ENCODE measurements around the gene ZNF184.

ZNF184 gene

DNA sequence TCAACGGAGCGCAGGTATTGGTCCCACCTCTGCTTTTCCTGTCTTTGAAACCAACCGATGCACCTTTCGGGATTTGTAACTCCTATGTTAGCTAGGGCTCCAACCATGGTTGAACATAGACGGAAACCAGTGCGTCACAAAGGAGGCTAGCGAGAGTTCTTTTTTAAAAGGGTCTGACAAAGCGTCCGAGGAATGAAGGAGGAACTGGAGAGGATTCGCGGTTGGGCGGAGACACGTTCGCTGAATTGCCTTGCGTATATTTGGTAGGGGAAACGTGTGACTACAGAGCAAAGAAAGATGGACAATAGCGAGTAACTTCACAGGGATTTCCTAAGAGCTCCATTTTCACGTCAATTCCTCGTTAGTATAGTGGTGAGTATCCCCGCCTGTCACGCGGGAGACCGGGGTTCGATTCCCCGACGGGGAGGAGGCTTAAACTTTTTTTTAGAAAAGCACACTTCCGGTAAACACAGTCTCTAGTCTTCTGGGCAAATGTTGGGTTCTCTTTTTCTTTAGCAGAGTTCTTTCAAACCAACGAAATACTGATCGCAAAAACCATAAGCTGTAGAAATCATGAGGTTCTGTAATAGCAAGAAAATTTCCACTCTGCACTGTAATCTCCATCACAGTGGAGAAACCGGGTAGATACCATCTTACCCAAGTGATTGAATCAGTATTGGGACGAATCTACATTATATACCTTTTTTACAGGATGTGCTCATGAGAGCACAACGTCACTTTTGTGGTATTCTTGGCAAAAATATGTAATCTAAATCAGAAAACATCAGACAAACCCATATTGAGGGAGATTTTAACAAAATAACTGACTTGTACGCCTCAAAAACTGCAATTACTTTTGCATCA, 6.6 kb upstream of the ZNF184 start:
- DNase-seq (ENCODE audit: low read depth in 2 of 2), result peak; percentile 67 to 75

DNA sequence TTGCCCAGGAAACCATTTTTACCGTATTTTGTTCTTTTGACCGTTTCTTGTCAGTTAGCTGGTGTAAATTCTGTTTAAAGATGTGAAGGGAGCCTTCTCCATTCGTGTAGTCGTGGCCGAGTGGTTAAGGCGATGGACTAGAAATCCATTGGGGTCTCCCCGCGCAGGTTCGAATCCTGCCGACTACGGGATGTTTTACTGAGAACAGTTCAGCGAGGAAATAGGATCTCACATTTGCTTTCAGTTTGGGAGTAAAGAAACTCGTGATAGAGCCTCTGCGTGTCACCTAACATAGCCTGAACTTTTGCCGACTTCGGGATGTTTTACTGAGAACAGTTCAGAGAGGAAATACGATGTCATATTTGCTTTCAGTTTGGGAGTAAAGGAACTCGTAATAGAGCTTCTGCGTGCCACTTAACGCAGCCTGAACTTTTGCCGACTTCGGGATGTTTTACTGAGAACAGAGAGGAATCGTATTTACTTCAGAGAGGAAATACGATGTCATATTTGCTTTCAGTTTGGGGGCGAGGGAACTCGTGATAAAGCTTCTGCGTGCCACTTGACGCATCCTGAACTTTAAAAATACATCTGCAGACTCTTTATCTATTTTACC, 5.9 kb upstream of the ZNF184 start:
- DNase-seq (ENCODE audit: low read depth in 2 of 2), result peak; percentile 71 to 75

DNA sequence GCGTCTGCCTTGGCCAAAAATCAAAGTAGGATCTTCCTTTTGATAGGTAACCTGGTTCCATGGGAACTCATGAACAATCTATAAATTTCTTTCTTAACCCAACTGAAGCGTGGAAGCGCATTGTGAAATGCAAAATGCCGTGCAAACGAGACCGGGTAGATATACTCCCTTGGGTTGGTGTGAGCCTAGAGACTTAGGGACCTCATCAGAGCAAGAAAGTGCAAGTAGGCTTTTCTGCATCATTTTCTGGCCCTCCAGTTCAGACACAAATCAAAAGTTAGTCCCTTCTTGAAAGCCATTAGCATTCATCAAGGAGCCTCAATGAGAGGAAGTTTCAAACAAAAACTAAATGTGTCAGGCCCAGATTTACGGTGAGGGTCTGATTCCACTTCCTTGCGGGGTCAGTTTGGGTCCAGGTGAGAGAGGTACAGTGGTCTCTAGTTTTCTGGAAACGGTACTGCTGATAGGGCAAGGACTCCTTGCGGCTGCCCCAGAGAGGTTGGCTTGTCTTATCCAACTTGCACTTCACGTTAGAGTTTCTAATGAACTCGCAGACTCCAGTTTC, 5.3 kb upstream of the ZNF184 start:
- DNase-seq (ENCODE audit: low read depth in 2 of 2), result no peak

DNA sequence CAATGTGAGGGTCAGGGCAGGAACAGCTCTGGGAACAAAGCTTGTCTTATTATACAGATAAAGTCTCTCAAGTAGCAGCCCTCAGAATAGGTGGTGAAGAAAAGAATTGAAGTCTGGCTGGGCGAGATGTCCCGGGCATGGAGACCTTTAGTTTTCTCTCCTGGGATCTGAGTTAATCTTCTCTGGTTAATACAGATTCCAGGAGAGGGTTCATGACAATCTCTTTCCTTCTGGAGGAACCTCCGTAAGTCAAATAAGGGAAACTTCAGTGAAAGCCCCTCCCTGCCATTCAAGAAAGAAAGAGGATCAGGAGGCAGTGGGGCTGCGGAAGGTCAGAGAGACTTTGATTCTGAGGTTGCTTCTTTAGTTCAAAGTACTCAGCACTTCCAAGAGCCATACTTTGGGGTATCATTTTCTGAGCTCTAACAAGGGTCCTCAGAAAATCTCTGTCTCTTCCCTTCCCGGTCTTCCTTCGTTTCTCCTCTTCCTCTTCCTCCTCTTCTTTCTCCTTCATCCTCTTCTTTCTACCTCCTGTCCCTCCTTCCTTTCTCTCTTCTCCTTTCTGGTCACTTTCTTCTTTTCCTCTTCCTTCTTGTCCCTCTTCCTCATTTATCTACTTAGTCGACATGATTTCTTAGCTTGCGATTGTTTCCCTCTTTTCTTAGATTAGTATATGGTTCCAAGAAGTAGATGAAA, 4.6 kb upstream of the ZNF184 start:
- DNase-seq (ENCODE audit: low read depth in 2 of 2), result no peak

DNA sequence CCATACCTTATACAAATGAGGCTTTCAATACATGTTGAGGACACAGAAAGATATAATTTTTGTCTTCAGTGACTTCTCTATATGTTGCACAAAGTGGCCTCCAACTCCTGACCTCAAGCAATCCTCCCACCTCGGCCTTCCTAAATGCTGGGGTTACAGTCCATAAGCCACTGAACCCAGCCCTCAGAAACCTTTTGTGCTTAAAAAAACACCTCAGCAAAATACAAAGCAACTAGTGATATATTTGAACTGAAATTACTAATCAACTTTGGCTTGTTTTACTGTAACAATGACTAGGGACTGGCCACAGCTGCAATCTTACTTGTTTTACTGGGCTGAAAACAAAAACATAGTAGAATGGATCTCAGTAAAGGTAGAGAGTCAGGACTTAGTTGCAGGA, 3.2 kb upstream of the ZNF184 start:
- no peak for DNase-seq (ENCODE audit: low read depth in 2 of 2)

DNA sequence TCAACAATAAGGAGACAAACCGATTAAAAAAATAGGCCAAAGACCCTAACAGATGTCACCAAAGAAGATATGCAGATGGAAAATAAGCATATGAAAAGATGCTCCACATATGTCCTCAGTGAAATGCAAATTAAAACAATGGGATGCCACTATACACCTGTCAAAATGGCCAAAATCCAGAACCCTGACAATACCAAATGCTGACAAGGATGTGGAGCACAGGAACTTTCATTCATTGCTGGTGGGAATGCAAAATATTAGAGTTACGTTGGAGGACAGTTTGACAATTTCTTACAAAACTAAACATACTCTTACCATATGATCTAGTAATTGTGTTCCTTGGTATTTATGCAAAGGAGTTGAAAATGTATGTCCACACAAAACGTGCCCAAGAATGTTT, 1.8 kb upstream of the ZNF184 start:
- no peak for DNase-seq (ENCODE audit: low read depth in 2 of 2)

DNA sequence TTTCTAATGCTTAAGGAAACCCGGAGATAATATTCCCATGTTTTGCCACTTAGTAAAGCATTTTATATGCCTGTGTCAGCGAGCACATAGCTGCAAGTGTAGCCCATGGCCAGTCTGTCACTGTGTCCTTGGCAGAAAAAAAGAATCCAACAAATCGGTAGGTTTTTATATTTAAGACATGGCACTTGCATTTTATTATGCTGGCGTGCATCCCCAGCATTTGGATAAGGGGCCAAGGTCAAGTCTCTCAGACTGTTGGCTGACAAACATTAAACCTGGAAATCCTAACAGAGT, 1.2 kb upstream of the ZNF184 start:
- no peak for DNase-seq (ENCODE audit: low read depth in 2 of 2)

DNA sequence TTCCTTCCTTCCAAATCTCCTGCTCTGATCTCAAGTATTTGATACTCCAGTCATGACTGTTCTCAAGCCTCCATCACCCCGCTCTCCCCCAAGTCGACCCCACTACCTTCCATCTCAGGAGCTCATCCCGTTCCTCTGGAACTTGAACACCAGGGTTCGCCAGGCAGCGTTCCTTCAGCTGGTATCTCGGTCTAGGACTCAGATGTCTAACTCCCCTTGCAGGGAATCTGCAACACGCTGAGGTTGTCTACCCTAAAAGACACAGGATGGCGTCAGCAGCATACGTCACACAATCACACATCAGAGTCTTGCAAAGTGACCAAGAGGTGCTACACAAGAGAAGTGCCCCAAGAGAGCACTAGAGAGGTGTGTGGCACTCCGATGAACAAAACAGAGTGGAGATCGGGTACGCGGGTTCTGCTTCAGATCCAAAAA, 706 bp downstream of the ZNF184 start:
- DNase-seq (ENCODE audit: low read depth in 2 of 2), result peak; percentile 30 to 43

DNA sequence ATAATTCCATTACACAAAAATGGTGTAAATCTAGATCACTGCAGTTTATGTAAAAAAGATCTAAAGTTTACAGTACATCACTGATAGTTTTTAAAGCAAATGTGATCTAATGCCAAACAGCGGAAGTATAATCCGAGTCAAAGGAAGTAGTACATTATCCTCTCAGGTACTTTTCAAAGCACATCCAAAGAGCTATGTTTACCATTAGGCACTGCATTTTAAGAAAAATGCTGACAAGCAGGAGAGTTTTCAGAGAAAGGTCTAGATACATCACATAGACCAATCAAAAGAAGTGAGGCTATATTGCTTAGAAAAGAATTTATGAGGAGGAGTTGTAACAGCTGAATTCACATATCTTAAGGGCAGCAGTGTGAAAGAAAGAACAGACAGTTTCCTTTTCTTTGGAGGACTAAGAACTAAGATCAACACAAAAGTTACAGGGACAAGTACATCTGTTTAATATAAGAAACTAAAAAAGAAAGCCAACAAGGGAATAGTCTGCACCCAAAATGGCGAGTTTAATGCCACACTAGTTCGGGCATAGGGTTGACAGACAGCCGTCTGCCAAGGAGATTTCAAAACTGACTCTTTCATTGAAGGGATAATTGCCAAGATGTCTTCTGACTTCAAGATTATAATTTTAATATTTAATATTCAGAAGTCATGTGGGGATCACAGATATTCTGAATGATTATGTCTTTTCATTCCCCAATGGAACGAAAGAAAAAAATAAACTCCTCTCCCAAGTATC, 1.4 kb downstream of the ZNF184 start:
- no peak for DNase-seq (ENCODE audit: low read depth in 2 of 2)

DNA sequence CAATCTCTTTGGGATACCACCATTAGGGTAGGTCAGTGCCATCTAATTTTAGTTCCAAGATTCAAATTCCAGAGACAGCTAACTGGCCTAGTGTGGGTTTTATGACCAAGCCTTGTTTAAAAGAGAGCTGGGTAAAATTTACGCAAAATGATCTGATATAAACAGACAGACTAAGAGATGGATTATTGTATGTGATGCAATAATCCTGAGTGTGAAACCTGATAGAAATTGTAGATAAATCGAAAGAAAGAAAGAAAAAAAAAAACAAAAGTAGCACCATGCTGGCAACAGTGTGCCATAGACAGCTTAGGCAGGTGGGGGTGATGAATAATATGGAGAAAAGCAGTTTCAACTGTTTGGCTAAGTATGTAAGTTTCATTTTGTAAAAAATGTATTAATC, 2.9 kb downstream of the ZNF184 start:
- DNase-seq (ENCODE audit: low read depth in 2 of 2), result no peak

DNA sequence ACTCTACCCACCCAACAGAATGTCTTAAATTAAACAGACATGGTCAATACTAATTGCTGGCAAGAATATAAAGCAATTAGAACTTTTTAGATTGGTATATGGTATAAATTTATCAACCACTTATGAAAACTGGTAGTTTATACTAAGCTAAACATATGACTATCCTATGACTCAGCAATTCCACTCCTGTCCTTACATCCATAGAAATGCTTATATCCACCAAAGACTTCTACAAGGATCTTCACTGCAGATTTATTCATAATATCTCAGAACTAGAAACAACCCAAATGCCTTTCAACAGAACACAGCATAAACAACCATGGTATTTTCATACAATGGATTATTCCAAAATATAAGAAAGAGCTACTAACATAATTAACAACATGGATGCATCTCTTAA, 4.6 kb downstream of the ZNF184 start:
- DNase-seq (ENCODE audit: low read depth in 2 of 2), result no peak

DNA sequence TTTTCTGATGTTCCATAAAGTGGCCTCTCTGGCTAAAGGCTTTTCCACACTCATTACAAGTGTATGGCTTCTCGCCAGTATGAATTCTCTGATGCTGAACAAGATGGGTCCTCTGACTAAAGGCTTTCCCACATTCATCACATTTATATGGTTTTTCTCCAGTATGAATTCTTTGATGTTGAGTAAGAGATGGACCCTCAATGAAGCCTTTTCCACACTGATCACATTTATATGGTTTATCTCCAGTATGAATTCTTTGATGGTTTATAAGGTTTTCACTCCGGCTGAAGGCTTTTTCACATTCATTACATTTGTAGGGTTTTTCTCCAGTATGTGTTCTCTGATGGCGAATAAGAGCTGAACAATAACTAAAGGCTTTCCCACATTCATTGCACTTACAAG, 20.4 kb downstream of the ZNF184 start:
- no peak for DNase-seq (ENCODE audit: low read depth in 2 of 2)

DNA sequence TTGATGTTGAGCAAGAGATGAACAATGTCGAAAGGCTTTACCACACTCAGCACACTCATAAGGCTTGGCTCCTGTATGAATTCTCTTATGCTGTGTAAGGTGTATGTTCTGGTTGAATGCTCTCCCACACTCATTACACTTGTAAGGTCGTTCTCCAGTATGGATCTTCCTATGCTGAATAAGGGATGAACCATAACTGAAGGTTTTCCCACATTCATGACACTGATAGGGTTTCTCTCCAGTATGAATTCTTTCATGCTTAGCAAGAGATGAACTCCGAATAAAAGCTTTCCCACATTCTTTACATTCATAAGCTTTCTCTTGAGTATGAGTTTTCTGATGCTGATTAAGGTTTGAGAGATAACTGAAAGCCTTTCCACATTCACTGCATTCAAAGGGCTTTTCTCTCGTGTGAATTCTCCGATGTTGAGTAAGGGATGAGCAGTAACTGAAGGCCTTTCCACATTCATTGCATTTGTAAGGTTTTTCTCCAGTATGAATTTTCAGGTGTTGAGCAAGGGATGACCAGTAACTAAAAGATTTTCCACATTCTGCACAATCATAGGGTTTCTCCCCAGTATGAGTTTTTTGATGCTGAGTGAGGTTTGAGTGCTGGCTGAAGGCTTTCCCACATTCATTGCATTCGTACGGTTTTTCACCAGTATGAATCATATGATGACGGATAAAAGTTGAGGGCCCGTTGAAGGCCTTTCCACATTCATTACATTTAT, 21.1 kb downstream of the ZNF184 start:
- DNase-seq (ENCODE audit: low read depth in 2 of 2), result no peak

DNA sequence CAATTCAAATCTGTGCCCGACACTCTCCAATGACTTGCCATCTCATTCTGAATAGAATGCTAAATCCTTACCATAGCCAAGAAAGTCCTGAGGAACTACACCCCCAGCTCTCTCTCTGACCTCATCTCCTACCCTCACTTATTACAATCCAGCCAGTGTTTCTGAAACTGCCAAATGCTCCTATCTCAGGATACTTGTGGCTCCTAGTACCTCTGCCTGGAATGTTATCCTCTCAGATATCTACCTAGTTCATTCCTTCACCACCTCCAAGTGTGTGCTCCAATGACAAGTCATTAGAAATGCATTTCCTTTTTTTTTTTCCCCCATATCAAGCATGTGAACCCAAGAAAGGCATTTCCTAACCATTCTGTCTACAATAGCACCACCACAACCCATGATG, 24.4 kb downstream of the ZNF184 start:
- no peak for DNase-seq (ENCODE audit: low read depth in 2 of 2)

DNA sequence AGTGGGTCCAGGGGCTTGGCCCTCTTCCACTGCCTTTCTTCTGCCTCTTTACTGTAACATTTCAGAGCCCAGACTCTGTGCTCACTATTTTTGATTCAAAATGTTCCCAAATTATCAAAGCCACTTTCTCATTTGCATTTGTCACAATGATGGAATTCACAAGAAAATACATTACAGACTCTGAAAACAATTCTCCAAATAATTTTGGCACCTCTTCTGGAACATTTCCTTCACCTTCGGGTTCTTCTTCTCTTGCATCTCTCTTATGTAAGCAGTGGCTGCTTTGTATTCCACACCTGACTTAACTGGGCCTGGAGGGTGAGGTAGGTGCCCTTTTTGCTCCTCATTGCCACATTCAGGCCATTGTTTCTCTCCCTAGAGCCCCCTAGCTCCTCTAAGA, 30.0 kb downstream of the ZNF184 start:
- DNase-seq (ENCODE audit: low read depth in 2 of 2), result no peak

DNA sequence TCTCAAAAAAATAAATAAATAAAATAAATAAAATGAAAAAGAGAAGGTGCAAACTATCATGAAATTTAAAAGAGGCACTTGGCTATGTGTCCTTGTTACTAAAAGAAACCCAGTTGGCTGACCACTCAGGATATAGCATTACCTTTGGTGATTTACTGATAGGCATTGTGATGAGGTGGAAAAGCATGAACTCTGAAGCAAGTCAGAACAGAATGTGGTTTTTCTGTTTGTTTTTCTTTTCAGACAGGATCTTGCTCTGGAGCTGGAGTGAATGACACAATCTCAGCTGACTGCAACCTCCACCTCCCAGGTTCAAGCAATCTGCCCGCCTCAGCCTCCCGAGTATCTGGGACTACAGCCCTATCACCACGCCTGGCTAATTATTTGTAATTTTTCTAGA, 31.9 kb downstream of the ZNF184 start:
- no peak for DNase-seq (ENCODE audit: low read depth in 2 of 2)

DNA sequence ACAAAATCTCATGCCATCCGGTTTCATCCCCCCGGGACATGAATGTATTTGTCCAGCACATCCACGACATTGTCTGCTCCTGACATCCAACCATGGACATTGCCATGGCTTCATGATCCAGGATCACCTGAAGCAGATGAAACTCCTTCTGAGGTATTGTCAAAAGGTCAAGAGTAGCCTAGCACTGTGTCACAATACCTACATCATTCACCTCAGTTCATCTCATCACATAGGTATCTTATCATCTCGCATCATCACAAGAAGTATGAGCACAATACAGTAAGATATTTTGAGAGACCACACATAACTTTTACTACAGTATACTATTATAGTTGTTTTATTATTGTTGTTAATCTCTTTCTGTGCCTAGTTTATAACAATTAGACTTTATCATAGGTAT, 33.5 kb downstream of the ZNF184 start:
- DNase-seq (ENCODE audit: low read depth in 2 of 2), result no peak

DNA sequence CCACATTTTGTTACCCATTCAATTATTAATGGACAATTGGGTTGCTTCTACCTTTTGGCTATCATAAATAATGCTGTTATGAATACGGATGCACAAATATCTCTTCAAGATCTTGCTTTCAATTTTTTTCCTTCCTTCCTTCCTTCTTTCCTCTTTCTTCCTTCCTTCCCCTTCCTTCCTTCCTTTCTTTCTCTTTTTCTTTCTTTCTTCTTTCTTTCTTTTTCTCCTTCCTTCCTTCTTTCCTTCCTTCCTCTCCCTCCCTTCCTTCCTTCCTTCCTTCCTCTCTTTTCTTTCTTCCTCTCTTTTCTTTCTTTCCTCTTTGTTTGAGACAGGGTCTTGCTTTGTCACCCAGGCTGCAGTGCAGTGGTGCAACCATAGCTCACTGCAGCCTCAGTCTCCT, 39.2 kb downstream of the ZNF184 start:
- no peak for DNase-seq (ENCODE audit: low read depth in 2 of 2)

DNA sequence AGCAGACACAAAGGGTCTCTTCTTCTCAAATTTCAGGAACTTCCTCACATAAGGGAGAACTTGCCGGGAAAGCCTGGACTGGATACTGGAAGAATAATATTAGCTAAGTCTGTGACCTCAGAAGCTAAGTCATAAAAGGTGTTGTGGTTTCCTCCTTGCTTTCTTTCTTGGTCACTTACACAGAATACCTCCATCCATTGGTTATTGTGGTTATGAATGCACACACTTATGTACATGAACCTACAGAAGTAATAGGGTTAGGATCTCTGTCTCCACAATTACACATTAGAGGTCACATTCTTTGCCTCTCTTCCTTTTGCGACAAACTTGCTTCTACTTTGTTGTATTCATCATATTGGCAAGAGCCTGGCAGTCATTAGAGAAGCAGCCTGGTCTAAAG, 43.9 kb downstream of the ZNF184 start:
- no peak for DNase-seq (ENCODE audit: low read depth in 2 of 2)

DNA sequence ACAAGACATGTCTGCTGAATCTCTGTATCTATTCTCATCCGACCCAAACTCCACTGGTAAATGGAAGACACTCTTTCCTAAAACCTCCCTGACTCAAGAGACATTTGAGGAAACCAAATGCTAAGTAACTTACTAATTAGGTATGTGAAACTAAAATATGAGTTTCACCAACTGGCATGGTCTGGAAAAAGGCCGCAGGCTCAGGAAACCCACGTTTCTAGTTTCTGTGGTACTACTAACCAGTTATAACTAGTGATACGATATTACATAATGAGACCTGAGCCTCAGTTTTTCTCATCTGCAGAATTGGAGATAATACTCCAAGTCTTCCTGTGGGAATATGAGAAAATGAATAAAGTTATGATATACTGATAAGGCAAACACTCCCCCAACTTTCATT, 44.4 kb downstream of the ZNF184 start:
- DNase-seq (ENCODE audit: low read depth in 2 of 2), result no peak

DNA sequence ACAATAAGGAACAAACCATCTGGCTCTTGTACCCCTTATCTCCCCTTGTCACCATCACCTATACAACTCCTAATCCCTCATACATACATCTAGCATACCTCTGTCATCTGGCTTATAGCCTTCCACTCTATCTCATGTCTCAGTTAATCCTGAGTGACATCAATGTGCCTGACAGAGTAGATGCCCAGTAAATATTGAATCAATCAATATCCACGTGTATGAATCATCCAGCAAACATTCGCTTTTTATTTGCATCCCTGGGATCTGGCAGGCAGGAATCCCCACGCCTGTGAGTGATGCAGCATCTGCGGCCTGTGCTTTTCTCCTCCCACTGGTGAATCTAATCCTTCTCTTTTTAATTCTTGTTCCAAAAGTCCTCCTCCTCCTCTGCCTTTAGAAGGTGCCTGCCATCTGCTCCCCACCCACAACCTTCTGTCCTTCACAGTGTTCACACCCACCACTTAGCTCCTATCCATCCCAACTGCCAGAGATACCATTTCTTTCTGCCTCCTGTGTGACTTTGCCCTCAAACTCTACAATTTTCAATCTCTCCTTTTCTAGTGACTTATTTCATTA, 46.8 kb downstream of the ZNF184 start:
- DNase-seq (ENCODE audit: low read depth in 2 of 2), result no peak
